Kidney epithelial cell (primary cell): ENCODE measurements around the gene RPA3. TPM values are rescaled to one million over a fixed set of nuclear protein-coding genes. Genes with fewer than 3 reads are reported as not detected.

Source experiments
- DNase-seq: peaks from one replicate; pipeline ENCODE4 v3.0.0-alpha.2; 2010; ENCODE audit warnings: low read depth
- H3K27me3 ChIP-seq: 2 replicates; pipeline ENCODE4 v1.6.0; 2011; ENCODE audit warnings: low read length; ENCODE audit not compliant: control insufficient read depth, insufficient read depth
- H3K36me3 ChIP-seq: 2 replicates; pipeline ENCODE4 v1.5.1; 2011; ENCODE audit warnings: low read length; ENCODE audit not compliant: control insufficient read depth, insufficient read depth
- H3K4me3 ChIP-seq: 2 replicates; pipeline ENCODE4 v1.5.1; 2011; ENCODE audit warnings: low read depth, mild to moderate bottlenecking, control low read depth, low read length
- CTCF ChIP-seq: IDR thresholded peaks from 2 replicates; pipeline ENCODE4 v1.5.1; 2011; ENCODE audit warnings: mild to moderate bottlenecking, moderate library complexity, low read length, control low read depth, inconsistent platforms; ENCODE audit not compliant: insufficient read depth, poor library complexity, severe bottlenecking
- total RNA-seq: library from RNA; depleted of rRNA; stranded (reverse); fragments of >200 nt; gene quantifications from 2 replicates; pipeline ENCODE4 v1.2.3, GENCODE V29; 2015

RPA3 gene
- total RNA-seq, 1 donor from 2014 or later = 21.2 TPM

- no peak for TF ChIP-seq CTCF
- Histone ChIP-seq H3K27me3 (no peaks in the 10 kb centered on the region), H3K36me3 (no peaks in the 10 kb centered on the region), H3K4me3 (no peak overlapping the region)
- no peak for DNase-seq
Observed at GRCh38 chr7:7614018-7614741, 104.2 kb downstream of the RPA3 start.

- H3K4me3 ChIP-seq = no peak overlapping the region
- H3K27me3 ChIP-seq = no peaks in the 10 kb centered on the region
- no peak for DNase-seq
- H3K36me3 ChIP-seq = no peaks in the 10 kb centered on the region
- TF ChIP-seq CTCF = no peak
Observed at GRCh38 chr7:7613210-7613609, 105.2 kb downstream of the RPA3 start.

GRCh38 chr7:7612519-7612918 lies 105.9 kb downstream of the RPA3 start:
- H3K4me3 ChIP-seq = no peak overlapping the region
- no peaks in the 10 kb centered on the region for H3K36me3 ChIP-seq
- DNase-seq = no peak
- no peak for TF ChIP-seq CTCF
- H3K27me3 ChIP-seq = no peaks in the 10 kb centered on the region

- DNase-seq = no peak
- no peaks in the 10 kb centered on the region for H3K36me3 ChIP-seq
- H3K27me3 ChIP-seq = no peaks in the 10 kb centered on the region
- no peak for TF ChIP-seq CTCF
- no peak overlapping the region for H3K4me3 ChIP-seq
Observed at GRCh38 chr7:7609330-7609729, 109.1 kb downstream of the RPA3 start.

GRCh38 chr7:7607010-7607409 lies 111.4 kb downstream of the RPA3 start:
- no peaks in the 10 kb centered on the region for H3K36me3 ChIP-seq
- no peak for TF ChIP-seq CTCF
- H3K27me3 ChIP-seq = no peaks in the 10 kb centered on the region
- no peak for DNase-seq
- H3K4me3 ChIP-seq = no peak overlapping the region

- no peaks in the 10 kb centered on the region for H3K36me3 ChIP-seq
- no peaks in the 10 kb centered on the region for H3K27me3 ChIP-seq
- DNase-seq = no peak
- TF ChIP-seq CTCF = no peak
- no peak overlapping the region for H3K4me3 ChIP-seq
Observed at GRCh38 chr7:7596176-7596575, 122.2 kb downstream of the RPA3 start.
